ENCODE results near the gene RAP1GAP. TPM values are rescaled to one million over a fixed set of nuclear protein-coding genes. Genes with fewer than 3 reads are reported as not detected.

The RAP1GAP gene
- polyA plus RNA-seq, 1 donor from 2014 or later: 9.8 TPM

DNA sequence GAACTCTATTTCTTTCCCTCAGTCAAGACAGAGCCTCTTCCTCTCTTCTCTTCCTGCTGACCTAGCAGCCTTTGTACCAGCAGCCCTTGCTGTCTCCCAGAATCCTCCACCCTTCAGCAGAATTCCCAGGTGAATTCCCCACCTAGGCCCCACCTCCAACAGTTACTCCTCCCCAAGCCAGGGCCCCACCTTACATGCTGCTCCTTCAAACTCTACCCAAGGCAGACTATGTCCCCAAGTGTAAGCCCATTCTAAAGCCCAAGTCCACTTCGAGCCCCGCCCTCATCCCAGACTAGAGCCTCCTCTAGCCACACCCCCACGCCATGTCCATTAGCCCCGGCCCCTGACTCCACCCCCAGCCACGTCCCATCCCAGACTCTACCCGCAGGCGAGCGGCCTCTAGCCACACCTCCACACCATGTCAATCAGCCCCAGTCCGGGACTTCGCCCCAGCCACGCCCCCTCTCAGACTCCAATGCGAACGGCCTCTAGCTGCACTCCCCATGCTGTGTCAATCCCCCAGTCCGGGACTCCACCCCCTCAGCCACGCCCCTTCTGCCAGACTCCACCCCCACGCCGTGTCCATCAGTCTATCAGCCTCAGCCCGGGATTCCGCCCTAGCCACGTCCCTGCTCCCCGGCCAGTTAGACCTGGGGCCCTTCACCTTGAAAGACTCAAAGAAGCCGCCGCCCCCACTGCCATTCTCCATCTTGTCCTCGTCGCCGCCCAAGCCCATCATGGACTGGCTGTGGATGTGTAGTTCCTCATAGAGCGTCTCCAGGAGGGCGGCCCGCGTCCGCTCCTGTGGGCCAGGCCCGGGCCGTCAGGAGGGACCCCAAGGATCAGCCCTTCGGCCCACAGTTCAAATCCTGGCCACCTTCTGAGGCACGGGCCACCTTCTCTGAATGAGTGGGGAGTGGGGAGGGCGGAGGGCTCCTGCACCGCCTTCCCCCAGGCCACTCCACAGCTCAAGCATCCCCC is 61.3 kb downstream of the RAP1GAP start:
- H2AFZ ChIP-seq (ENCODE audit: low read depth, low read length): no peak overlapping the region
- no peak overlapping the region for H3K9ac ChIP-seq (ENCODE audit: low read length)
- no peak for TF ChIP-seq MXI1 (conservative IDR thresholded peaks at IDR 0.05; ENCODE audit: poor library complexity, severe bottlenecking)
- no peak for TF ChIP-seq RAD21 (conservative IDR thresholded peaks at IDR 0.05)
- TF ChIP-seq, protein P1, sequence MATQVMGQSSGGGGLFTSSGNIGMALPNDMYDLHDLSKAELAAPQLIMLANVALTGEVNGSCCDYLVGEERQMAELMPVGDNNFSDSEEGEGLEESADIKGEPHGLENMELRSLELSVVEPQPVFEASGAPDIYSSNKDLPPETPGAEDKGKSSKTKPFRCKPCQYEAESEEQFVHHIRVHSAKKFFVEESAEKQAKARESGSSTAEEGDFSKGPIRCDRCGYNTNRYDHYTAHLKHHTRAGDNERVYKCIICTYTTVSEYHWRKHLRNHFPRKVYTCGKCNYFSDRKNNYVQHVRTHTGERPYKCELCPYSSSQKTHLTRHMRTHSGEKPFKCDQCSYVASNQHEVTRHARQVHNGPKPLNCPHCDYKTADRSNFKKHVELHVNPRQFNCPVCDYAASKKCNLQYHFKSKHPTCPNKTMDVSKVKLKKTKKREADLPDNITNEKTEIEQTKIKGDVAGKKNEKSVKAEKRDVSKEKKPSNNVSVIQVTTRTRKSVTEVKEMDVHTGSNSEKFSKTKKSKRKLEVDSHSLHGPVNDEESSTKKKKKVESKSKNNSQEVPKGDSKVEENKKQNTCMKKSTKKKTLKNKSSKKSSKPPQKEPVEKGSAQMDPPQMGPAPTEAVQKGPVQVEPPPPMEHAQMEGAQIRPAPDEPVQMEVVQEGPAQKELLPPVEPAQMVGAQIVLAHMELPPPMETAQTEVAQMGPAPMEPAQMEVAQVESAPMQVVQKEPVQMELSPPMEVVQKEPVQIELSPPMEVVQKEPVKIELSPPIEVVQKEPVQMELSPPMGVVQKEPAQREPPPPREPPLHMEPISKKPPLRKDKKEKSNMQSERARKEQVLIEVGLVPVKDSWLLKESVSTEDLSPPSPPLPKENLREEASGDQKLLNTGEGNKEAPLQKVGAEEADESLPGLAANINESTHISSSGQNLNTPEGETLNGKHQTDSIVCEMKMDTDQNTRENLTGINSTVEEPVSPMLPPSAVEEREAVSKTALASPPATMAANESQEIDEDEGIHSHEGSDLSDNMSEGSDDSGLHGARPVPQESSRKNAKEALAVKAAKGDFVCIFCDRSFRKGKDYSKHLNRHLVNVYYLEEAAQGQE (IDR thresholded peaks at IDR 0.05; ENCODE audit: borderline replicate concordance): no peak
- no peak for TF ChIP-seq CTCF (IDR thresholded peaks at IDR 0.05; ENCODE audit: poor library complexity, severe bottlenecking)
- TF ChIP-seq TAF1 (IDR thresholded peaks at IDR 0.05; ENCODE audit: low read depth): no peak
- no peaks in the 10 kb centered on the region for H3K9me2 ChIP-seq (ENCODE audit: insufficient read depth, low read length)
- no peaks in the 10 kb centered on the region for H4K20me1 ChIP-seq (ENCODE audit: insufficient read depth)
- no peak overlapping the region for H3K4me2 ChIP-seq (ENCODE audit: low read length)
- H3F3A ChIP-seq (ENCODE audit: insufficient read depth, low read length, poor library complexity, severe bottlenecking): no peaks in the 10 kb centered on the region
- no peaks in the 10 kb centered on the region for H3K9me3 ChIP-seq (ENCODE audit: low read length)
- H3K79me2 ChIP-seq (replicated peaks; ENCODE audit: insufficient read depth, low read length): no peaks in the 10 kb centered on the region
- no peaks in the 10 kb centered on the region for H3K36me3 ChIP-seq (ENCODE audit: insufficient read depth, low read length)
- H3K4me3 ChIP-seq (ENCODE audit: low read length): no peak overlapping the region
- no peaks in the 10 kb centered on the region for H3K27me3 ChIP-seq (ENCODE audit: insufficient read depth, low read depth, low read length)
- no peak overlapping the region for H3K27ac ChIP-seq (ENCODE audit: low read length)

GRCh38 chr1:21605964-21606705 is 63.0 kb downstream of the RAP1GAP start:
- H3K4me3 ChIP-seq (ENCODE audit: low read length): no peak overlapping the region
- H3K36me3 ChIP-seq (ENCODE audit: insufficient read depth, low read length): no peaks in the 10 kb centered on the region
- H3K4me2 ChIP-seq (ENCODE audit: low read length): no peak overlapping the region
- no peak overlapping the region for H3K27ac ChIP-seq (ENCODE audit: low read length)
- H3K9ac ChIP-seq (ENCODE audit: low read length): no peak overlapping the region
- H4K20me1 ChIP-seq (ENCODE audit: insufficient read depth): no peaks in the 10 kb centered on the region
- no peaks in the 10 kb centered on the region for H3K27me3 ChIP-seq (ENCODE audit: insufficient read depth, low read depth, low read length)
- no peak for TF ChIP-seq EZH2 (IDR thresholded peaks at IDR 0.05; ENCODE audit: borderline replicate concordance, insufficient read depth, low read length, poor library complexity, severe bottlenecking)
- TF ChIP-seq, protein P1 (IDR thresholded peaks at IDR 0.05; ENCODE audit: borderline replicate concordance): no peak
- no peak for TF ChIP-seq POLR2AphosphoS5 (IDR thresholded peaks at IDR 0.05)
- TF ChIP-seq TAF1 (IDR thresholded peaks at IDR 0.05; ENCODE audit: low read depth): no peak
- TF ChIP-seq SMC3 (conservative IDR thresholded peaks at IDR 0.05; ENCODE audit: poor library complexity): no peak
- no peak for TF ChIP-seq MXI1 (conservative IDR thresholded peaks at IDR 0.05; ENCODE audit: poor library complexity, severe bottlenecking)
- no peak for TF ChIP-seq EP300 (conservative IDR thresholded peaks at IDR 0.05; ENCODE audit: poor library complexity, severe bottlenecking)
- TF ChIP-seq CTCF (IDR thresholded peaks at IDR 0.05; ENCODE audit: poor library complexity, severe bottlenecking): no peak
- no peak for TF ChIP-seq RAD21 (conservative IDR thresholded peaks at IDR 0.05)
- H3K9me2 ChIP-seq (ENCODE audit: insufficient read depth, low read length): no peaks in the 10 kb centered on the region
- H3K9me3 ChIP-seq (ENCODE audit: low read length): no peaks in the 10 kb centered on the region
- no peaks in the 10 kb centered on the region for H3K79me2 ChIP-seq (replicated peaks; ENCODE audit: insufficient read depth, low read length)
- H3F3A ChIP-seq (ENCODE audit: insufficient read depth, low read length, poor library complexity, severe bottlenecking): no peaks in the 10 kb centered on the region
- H2AFZ ChIP-seq (ENCODE audit: low read depth, low read length): no peak overlapping the region

All from neural cell (in vitro differentiated cells).